Measurements from ENCODE around the gene CSN3.
"Not testable (repeated sequence)": the region's sequence is repeated elsewhere in the genome, so short reads cannot be mapped to it uniquely, and the experiment has no call there.

DNA sequence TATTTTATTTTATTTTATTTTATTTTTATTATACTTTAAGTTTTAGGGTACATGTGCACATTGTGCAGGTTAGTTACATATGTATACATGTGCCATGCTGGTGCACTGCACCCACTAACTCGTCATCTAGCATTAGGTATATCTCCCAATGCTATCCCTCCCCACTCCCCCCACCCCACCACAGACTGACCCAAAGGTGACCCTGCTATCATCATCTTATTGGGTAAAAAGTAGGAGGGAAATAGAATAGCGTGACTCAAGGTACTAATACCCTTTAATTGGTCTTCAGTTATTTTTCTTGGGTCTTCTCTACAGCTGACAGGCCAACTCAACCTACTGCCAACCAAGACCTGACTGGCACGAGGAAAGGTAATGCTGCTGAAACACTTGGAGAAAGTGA is at the start of gene CSN3:
- not testable (repeated sequence) for TF ChIP-seq EZH2 (IDR thresholded peaks at IDR 0.05; ENCODE audit: insufficient read depth, poor library complexity, severe bottlenecking); EZH2phosphoT487 (IDR thresholded peaks at IDR 0.05; ENCODE audit: insufficient read depth, low read depth)
